Fibroblast of lung (primary cell): ENCODE measurements around the gene KRTAP4-16.

Experiments used
- CTCF ChIP-seq, 2 donors: IDR thresholded peaks in 1 of 2; conservative IDR thresholded peaks in 1 of 2; 1 replicate in 1 of 2; 2 replicates in 1 of 2; pipeline ENCODE4 v1.5.1; 2011 to 2012; ENCODE audit warnings: low read length in 2 of 2, control low read depth in 1 of 2, inconsistent platforms in 1 of 2, low read depth in 1 of 2, mild to moderate bottlenecking in 1 of 2
- EZH2 ChIP-seq: IDR thresholded peaks from 2 replicates; pipeline ENCODE4 v1.5.1; 2012; ENCODE audit warnings: low read length, control low read depth, mild to moderate bottlenecking; ENCODE audit errors: missing control alignments

GRCh38 chr17:41069031-41069430 lies 33.0 kb downstream of the KRTAP4-16 start:
- no peak for TF ChIP-seq CTCF (conservative IDR thresholded peaks at IDR 0.05 in 1 of 2, IDR thresholded peaks at IDR 0.05 in 1 of 2; ENCODE audit: low read depth in 1 of 2, low read length in 2 of 2)
- TF ChIP-seq EZH2 = no peak
